Transverse colon (tissue), 4 donors: Measurements from ENCODE around the gene CACNA1C.

Experiments used
- EP300 ChIP-seq: sonication (generic); formaldehyde crosslinking; IDR thresholded peaks from one replicate; pipeline ENCODE4 v1.6.1; 2017; ENCODE audit warnings: antibody characterized with exemption, low read depth
- POLR2A ChIP-seq: fragments of 450-650 bp; IDR thresholded peaks from one replicate; pipeline ENCODE4 v1.6.1; 2016; ENCODE audit warnings: antibody characterized with exemption, mild to moderate bottlenecking, moderate library complexity
- POLR2AphosphoS5 ChIP-seq, 3 donors: sonication (generic); formaldehyde crosslinking; IDR thresholded peaks; one replicate each; pipeline ENCODE4 v1.6.1; 2016; ENCODE audit warnings: antibody characterized with exemption in 3 of 3
- TF ChIP-seq, protein P1 (sequence below), 5 experiments: fragments of 200-600 bp in 3 of 5; fragments of 450-650 bp in 2 of 5; sonication (generic) in 3 of 5; IDR thresholded peaks; 1 replicate in 2 of 5; 2 replicates in 3 of 5; pipeline ENCODE4 v1.5.1; 2016 to 2017; ENCODE audit warnings: antibody characterized with exemption in 5 of 5, inconsistent platforms in 3 of 5, mild to moderate bottlenecking in 2 of 5, moderate library complexity in 1 of 5

DNA sequence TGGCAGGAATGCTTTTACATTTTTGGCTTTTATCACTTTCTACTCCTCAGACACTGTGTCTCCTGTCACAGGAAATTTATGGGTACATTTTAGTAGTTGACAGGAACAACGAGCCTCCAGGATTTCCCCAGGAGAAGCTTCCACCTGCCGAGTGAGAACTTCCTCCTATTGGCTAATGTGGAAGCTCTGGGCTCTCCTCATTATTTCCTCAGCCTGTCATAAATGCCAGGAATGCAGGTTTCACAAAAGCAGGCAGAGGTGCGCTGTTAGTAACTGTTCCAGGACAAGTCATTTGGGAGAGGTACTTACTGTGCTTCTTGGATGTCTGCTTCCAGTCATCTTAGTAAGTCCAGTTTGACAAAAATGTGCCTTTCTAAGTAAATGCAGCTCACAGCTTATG is 29.4 kb upstream of the CACNA1C start:
- TF ChIP-seq, protein P1, sequence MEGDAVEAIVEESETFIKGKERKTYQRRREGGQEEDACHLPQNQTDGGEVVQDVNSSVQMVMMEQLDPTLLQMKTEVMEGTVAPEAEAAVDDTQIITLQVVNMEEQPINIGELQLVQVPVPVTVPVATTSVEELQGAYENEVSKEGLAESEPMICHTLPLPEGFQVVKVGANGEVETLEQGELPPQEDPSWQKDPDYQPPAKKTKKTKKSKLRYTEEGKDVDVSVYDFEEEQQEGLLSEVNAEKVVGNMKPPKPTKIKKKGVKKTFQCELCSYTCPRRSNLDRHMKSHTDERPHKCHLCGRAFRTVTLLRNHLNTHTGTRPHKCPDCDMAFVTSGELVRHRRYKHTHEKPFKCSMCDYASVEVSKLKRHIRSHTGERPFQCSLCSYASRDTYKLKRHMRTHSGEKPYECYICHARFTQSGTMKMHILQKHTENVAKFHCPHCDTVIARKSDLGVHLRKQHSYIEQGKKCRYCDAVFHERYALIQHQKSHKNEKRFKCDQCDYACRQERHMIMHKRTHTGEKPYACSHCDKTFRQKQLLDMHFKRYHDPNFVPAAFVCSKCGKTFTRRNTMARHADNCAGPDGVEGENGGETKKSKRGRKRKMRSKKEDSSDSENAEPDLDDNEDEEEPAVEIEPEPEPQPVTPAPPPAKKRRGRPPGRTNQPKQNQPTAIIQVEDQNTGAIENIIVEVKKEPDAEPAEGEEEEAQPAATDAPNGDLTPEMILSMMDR (IDR thresholded peaks at IDR 0.05), result no peak
- no peak for TF ChIP-seq POLR2AphosphoS5 (IDR thresholded peaks at IDR 0.05)
- TF ChIP-seq POLR2A, result no peak
- TF ChIP-seq EP300, result no peak
